Sigmoid colon (tissue), 7 donors: Measurements from ENCODE around the gene WNT11. TPM values are rescaled to one million over a fixed set of nuclear protein-coding genes. Genes with fewer than 3 reads are reported as not detected.

ENCODE experiments used
- DNase-seq: peaks from one replicate; pipeline ENCODE4 v3.0.0-alpha.2; 2019
- H3K27ac ChIP-seq, 4 donors: fragments of 200-600 bp; sonication (generic); one replicate each; pipeline ENCODE4 v1.5.1; 2016 to 2019; ENCODE audit warnings: mild to moderate bottlenecking in 1 of 4
- H3K27me3 ChIP-seq, 3 donors: fragments of 200-600 bp; sonication (generic); one replicate each; pipeline ENCODE4 v1.5.1; 2019; ENCODE audit warnings: mild to moderate bottlenecking in 1 of 3
- H3K36me3 ChIP-seq, 4 donors: fragments of 200-600 bp; sonication (generic); one replicate each; pipeline ENCODE4 v1.5.1; 2016 to 2019
- H3K4me1 ChIP-seq, 4 donors: fragments of 200-600 bp; sonication (generic); one replicate each; pipeline ENCODE4 v1.5.1; 2017 to 2019
- H3K4me3 ChIP-seq, 4 donors: fragments of 200-600 bp; sonication (generic); one replicate each; pipeline ENCODE4 v1.5.1; 2017 to 2019; ENCODE audit warnings: mild to moderate bottlenecking in 2 of 4, moderate library complexity in 1 of 4
- H3K9me3 ChIP-seq, 4 donors: fragments of 200-600 bp in 3 of 4; sonication (generic) in 3 of 4; one replicate each; pipeline versions ENCODE4 v1.5.1 to v1.6.1; 2013 to 2019
- EP300 ChIP-seq, 4 donors: sonication (generic); formaldehyde crosslinking; IDR thresholded peaks; one replicate each; pipeline ENCODE4 v1.6.1; 2017; ENCODE audit warnings: antibody characterized with exemption in 4 of 4
- POLR2A ChIP-seq, 2 donors: fragments of 450-650 bp; IDR thresholded peaks; one replicate each; pipeline ENCODE4 v1.6.1; 2016; ENCODE audit warnings: antibody characterized with exemption in 2 of 2, mild to moderate bottlenecking in 2 of 2, moderate library complexity in 2 of 2
- POLR2AphosphoS5 ChIP-seq, 4 donors: sonication (generic); formaldehyde crosslinking; IDR thresholded peaks; one replicate each; pipeline ENCODE4 v1.6.1; 2017; ENCODE audit warnings: antibody characterized with exemption in 4 of 4
- WGBS, 2 donors: extraction: QIAGEN DNeasy Blood & Tissue Kit; methylation state at CpG; one replicate each; pipeline ENCODE4 v1.1.7; 2013; 5-methylcytosine and 5-hydroxymethylcytosine counted together
- intact Hi-C: fragments of 100-400 bp; cut with DNase I; formaldehyde crosslinking; loops from one replicate; pipeline ENCODE4 v1.15.1; 2023
- polyA plus RNA-seq, 3 donors: library from polyadenylated mRNA; stranded (reverse); fragments of 200-250 nt; gene quantifications; one replicate each; pipeline ENCODE4 v1.2.3, GENCODE V29; 2013
- total RNA-seq, 4 donors: library from RNA; depleted of rRNA; stranded (reverse); fragments of >200 nt; gene quantifications; one replicate each; pipeline ENCODE4 v1.1.0, GENCODE V29; 2016
- TF ChIP-seq, protein P1 (sequence below), 4 experiments: fragments of 450-650 bp in 3 of 4; fragments of 200-600 bp in 1 of 4; IDR thresholded peaks; one replicate each; pipeline ENCODE4 v1.5.1; 2016 to 2019; ENCODE audit warnings: antibody characterized with exemption in 4 of 4, mild to moderate bottlenecking in 3 of 4, moderate library complexity in 2 of 4
- donor health status: healthy with polysubstance abuse.
- donor health status: Bipolar disorder and iron deficiency.
- donor health status: healthy.

Gene WNT11
- total and polyA plus RNA-seq, 7 donors, result 0.92 to 8.9 (median 2.2) TPM

DNA sequence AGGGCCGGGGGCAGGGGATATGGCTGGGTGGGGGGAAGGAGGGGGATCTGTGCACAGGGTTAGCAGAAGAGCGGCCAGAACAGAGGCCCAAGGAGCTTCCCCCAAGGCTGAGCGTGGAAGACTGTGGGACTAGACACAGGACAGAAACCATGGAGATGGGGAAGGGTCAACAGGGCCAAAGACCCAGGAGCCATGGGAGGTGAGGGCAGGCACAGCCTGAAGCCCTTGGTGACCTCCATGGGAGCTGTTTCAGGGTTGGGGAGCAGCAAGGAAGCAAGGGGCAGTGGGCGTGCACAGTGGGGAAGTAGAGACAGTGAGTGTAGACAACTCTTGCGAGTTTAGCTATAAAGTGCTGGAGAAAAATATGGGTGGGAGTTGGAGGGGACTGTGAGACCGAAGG lies 56.6 kb downstream of the WNT11 start:
- 86 to 90% methylated on average over 6 of the region's 6 CpGs for WGBS, 2 donors
- no peak for DNase-seq
- H3K27me3 ChIP-seq, result no peaks in the 10 kb centered on the region
- no peak overlapping the region for H3K27ac ChIP-seq
- H3K4me1 ChIP-seq, result peaks cover 0 to 11% (median 3%) of the 10 kb centered on the region in 4 donors
- H3K9me3 ChIP-seq, result no peaks in the 10 kb centered on the region
- TF ChIP-seq POLR2AphosphoS5 (IDR thresholded peaks at IDR 0.05) (no peak), EP300 (IDR thresholded peaks at IDR 0.05) (no peak)
- TF ChIP-seq, protein P1, sequence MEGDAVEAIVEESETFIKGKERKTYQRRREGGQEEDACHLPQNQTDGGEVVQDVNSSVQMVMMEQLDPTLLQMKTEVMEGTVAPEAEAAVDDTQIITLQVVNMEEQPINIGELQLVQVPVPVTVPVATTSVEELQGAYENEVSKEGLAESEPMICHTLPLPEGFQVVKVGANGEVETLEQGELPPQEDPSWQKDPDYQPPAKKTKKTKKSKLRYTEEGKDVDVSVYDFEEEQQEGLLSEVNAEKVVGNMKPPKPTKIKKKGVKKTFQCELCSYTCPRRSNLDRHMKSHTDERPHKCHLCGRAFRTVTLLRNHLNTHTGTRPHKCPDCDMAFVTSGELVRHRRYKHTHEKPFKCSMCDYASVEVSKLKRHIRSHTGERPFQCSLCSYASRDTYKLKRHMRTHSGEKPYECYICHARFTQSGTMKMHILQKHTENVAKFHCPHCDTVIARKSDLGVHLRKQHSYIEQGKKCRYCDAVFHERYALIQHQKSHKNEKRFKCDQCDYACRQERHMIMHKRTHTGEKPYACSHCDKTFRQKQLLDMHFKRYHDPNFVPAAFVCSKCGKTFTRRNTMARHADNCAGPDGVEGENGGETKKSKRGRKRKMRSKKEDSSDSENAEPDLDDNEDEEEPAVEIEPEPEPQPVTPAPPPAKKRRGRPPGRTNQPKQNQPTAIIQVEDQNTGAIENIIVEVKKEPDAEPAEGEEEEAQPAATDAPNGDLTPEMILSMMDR (IDR thresholded peaks at IDR 0.05), result no peak
- H3K36me3 ChIP-seq, result no peaks in the 10 kb centered on the region
- intact Hi-C loops, result loop anchor here (5.0 kb wide), 2 partner anchors 168 to 442 kb away; no protein-coding TSS in a partner anchor
- no peak overlapping the region for H3K4me3 ChIP-seq

DNA sequence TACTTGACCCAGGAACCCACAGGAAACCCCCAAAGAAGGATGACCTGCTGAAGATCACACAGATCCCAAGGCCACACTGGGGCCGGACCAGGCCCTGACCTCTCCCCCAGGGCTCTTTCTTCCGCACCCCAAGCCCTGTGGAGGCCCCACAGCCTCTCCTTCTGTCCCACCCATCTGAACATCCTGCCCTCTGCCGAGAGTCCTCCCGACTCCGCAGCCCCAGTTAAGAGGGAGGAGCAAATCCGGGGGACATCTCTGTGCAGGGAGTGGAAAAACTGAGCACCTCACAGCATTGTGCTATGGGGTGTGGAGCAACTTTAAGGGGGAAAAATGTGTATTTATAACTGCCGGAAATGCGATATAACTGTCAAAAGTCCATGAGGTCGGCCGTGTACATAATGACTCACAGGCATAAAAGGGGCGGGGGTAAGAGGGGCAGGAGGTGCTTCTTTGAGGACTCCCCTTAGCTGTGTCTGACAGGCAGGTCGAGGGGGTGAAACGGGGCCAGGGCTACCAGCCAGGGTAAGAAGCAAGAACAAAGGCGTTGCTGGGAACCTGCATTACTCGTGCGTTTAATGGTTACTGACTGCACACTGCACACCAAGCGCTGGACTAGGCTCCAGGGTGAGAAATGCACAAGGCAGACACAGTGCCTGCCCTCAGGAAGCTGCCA lies 57.2 kb downstream of the WNT11 start:
- intact Hi-C loops, result no loop called here
- 15 to 68% methylated on average over 17 of the region's 17 CpGs for WGBS, 2 donors
- peak; percentile 58 for DNase-seq
- H3K36me3 ChIP-seq, result no peaks in the 10 kb centered on the region
- H3K27me3 ChIP-seq, result no peaks in the 10 kb centered on the region
- no peak overlapping the region for H3K27ac ChIP-seq
- H3K4me3 ChIP-seq, result no peak overlapping the region
- no peak for TF ChIP-seq EP300 (IDR thresholded peaks at IDR 0.05)
- TF ChIP-seq POLR2AphosphoS5 (IDR thresholded peaks at IDR 0.05), result peak in 1 of 4 donors; percentile 9
- TF ChIP-seq, protein P1 (IDR thresholded peaks at IDR 0.05), result no peak
- no peak for TF ChIP-seq POLR2A (IDR thresholded peaks at IDR 0.05)
- peaks cover 0 to 11% (median 3%) of the 10 kb centered on the region in 4 donors for H3K4me1 ChIP-seq
- no peaks in the 10 kb centered on the region for H3K9me3 ChIP-seq

DNA sequence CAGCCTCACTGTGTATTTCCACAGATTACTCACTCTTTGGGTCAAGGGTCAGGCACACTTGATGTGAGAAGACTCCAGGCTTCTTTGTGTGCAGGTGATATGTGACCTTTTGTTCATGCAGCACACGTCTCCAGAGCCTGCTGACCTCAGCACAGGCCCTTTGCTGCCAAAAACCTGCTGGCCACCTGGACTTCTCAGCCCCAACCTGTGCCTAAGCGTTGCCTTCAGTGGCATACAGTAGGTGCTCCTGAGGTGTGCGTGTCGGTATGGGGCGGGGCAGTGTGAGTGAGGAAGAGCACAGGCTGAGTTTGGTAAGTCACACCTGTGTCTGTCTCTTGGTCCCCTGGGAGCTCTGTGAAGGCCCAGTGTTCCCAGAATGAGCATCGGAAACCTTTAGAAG lies 58.1 kb downstream of the WNT11 start:
- Histone ChIP-seq H3K36me3 (peaks cover 0 to 2% (median 1%) of the 10 kb centered on the region in 4 donors), H3K9me3 (no peaks in the 10 kb centered on the region), H3K27ac (no peak overlapping the region), H3K4me3 (no peak overlapping the region), H3K4me1 (peaks cover 0 to 11% (median 3%) of the 10 kb centered on the region in 4 donors), H3K27me3 (no peaks in the 10 kb centered on the region)
- no peak for DNase-seq
- TF ChIP-seq, protein P1 (IDR thresholded peaks at IDR 0.05), result no peak
- TF ChIP-seq EP300 (IDR thresholded peaks at IDR 0.05) (no peak), POLR2AphosphoS5 (IDR thresholded peaks at IDR 0.05) (no peak), POLR2A (IDR thresholded peaks at IDR 0.05) (no peak)
- WGBS, 2 donors, result 21 to 74% methylated on average over 6 of the region's 6 CpGs
- intact Hi-C loops, result no loop called here

DNA sequence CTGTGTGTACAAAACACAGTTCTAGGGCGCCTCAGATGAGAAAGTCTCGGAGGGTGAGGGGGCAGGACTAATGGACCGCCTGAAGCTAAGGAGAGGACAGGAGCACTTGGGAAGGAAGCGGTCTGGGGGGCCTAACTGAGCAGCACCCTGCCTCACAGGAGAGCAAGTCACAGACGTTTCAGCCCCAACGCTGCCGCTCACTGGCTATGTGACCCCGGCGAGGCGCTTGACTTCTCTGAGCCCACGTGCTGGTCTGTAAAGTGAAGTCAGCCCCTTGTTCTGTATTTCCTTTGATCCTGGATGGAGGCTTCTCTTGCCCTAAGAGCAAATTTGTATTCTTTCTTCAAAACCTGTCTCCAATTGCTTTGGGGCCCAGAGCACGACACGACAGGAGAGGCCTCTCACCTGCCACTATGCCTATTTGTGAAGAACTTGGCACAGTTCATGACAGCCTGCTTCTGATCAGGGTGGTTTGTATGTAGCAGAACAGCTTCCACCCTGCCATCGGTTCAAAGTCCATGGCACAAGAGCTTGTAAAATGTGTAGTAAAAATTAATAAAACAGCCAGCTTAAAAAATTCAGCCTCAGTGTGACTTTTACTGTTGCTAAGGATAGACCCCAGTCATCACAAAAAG lies 59.1 kb downstream of the WNT11 start:
- Histone ChIP-seq H3K27ac (no peak overlapping the region), H3K4me3 (no peak overlapping the region), H3K9me3 (no peaks in the 10 kb centered on the region), H3K4me1 (peaks cover 0 to 5% (median under 1%) of the 10 kb centered on the region in 4 donors), H3K36me3 (peaks cover 0 to 10% (median 4%) of the 10 kb centered on the region in 4 donors), H3K27me3 (no peaks in the 10 kb centered on the region)
- WGBS, 2 donors, result 24 to 72% methylated on average over 14 of the region's 14 CpGs
- intact Hi-C loops, result no loop called here
- TF ChIP-seq, protein P1 (IDR thresholded peaks at IDR 0.05), result no peak
- TF ChIP-seq POLR2AphosphoS5 (IDR thresholded peaks at IDR 0.05) (no peak), POLR2A (IDR thresholded peaks at IDR 0.05) (no peak), EP300 (IDR thresholded peaks at IDR 0.05) (no peak)
- DNase-seq, result no peak
